ENCODE results near the gene KLHL1. TPM values are rescaled to one million over a fixed set of nuclear protein-coding genes. Genes with fewer than 3 reads are reported as not detected.

KLHL1 gene
- polyA plus RNA-seq, 1 donor from 2014 or later = 15.5 TPM

DNA sequence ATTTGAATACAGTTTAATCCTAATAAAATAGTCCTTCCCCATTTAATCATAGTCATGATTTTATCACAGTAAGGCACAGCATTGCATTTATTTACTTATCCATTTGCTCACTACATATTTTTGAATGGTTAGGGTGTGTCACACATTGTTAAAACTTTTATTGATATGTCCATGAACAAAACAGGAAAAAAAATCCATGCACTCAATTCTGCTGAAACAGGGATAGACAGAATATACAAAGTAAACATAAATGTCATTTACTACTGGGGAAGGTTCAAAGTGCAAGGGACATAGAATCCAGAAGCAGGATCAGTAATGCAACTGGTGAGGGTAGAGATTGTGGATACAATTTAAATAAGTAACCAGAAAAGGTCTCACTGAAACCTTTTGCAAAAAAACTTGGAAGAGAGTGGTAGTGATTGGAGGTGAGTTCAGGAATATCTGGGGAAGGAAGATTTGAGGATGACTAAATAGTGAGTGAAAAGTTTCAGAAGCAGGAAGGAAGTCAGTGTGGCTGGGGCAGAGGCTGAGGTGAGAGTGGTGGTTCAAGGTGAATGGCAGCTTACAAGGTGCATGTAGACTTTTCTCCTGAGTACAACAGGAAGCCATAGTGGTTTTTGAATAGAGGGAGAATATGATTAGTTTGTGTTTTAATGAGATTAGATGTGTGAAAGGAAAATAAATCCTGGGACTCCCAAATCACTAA, 387.8 kb downstream of the KLHL1 start:
- Histone ChIP-seq H3K27me3 (ENCODE audit: insufficient read depth, low read depth, low read length) (no peaks in the 10 kb centered on the region), H4K20me1 (ENCODE audit: insufficient read depth) (no peaks in the 10 kb centered on the region), H3F3A (ENCODE audit: insufficient read depth, low read length, poor library complexity, severe bottlenecking) (no peaks in the 10 kb centered on the region), H3K27ac (ENCODE audit: low read length) (no peak overlapping the region), H3K4me3 (ENCODE audit: low read length) (no peak overlapping the region), H3K9me2 (ENCODE audit: insufficient read depth, low read length) (no peaks in the 10 kb centered on the region), H3K36me3 (ENCODE audit: insufficient read depth, low read length) (no peaks in the 10 kb centered on the region), H3K79me2 (replicated peaks; ENCODE audit: insufficient read depth, low read length) (no peaks in the 10 kb centered on the region), H3K9ac (ENCODE audit: low read length) (no peak overlapping the region), H3K9me3 (ENCODE audit: low read length) (no peaks in the 10 kb centered on the region), H2AFZ (ENCODE audit: low read depth, low read length) (no peak overlapping the region), H3K4me2 (ENCODE audit: low read length) (no peak overlapping the region)
- TF ChIP-seq EP300 (conservative IDR thresholded peaks at IDR 0.05; ENCODE audit: poor library complexity, severe bottlenecking) (no peak), TAF1 (IDR thresholded peaks at IDR 0.05; ENCODE audit: low read depth) (no peak)

DNA sequence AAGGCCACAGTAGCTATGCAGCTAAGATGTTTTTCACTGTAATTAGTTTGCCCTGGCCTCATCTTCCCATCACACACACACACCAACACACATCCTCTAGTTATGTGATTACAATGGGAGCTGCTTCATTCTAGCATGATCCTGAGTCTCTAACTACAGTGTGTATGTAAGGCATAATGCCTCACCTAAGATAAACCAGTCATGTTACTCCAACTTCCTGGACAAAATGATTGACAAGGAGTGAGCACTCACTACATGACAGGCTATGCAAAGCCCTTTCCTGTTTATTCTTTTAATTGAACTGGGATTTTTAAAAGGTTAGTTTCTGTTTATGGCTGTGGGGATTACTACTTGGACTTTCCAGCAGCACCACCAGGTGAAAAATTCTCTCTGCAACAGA, 401.4 kb downstream of the KLHL1 start:
- H3F3A ChIP-seq (ENCODE audit: insufficient read depth, low read length, poor library complexity, severe bottlenecking) = no peaks in the 10 kb centered on the region
- H3K4me3 ChIP-seq (ENCODE audit: low read length) = no peak overlapping the region
- no peak overlapping the region for H3K27ac ChIP-seq (ENCODE audit: low read length)
- H3K9ac ChIP-seq (ENCODE audit: low read length) = no peak overlapping the region
- no peaks in the 10 kb centered on the region for H3K9me3 ChIP-seq (ENCODE audit: low read length)
- H3K27me3 ChIP-seq (ENCODE audit: insufficient read depth, low read depth, low read length) = no peaks in the 10 kb centered on the region
- TF ChIP-seq TAF1 (IDR thresholded peaks at IDR 0.05; ENCODE audit: low read depth) = no peak
- TF ChIP-seq, protein P1, sequence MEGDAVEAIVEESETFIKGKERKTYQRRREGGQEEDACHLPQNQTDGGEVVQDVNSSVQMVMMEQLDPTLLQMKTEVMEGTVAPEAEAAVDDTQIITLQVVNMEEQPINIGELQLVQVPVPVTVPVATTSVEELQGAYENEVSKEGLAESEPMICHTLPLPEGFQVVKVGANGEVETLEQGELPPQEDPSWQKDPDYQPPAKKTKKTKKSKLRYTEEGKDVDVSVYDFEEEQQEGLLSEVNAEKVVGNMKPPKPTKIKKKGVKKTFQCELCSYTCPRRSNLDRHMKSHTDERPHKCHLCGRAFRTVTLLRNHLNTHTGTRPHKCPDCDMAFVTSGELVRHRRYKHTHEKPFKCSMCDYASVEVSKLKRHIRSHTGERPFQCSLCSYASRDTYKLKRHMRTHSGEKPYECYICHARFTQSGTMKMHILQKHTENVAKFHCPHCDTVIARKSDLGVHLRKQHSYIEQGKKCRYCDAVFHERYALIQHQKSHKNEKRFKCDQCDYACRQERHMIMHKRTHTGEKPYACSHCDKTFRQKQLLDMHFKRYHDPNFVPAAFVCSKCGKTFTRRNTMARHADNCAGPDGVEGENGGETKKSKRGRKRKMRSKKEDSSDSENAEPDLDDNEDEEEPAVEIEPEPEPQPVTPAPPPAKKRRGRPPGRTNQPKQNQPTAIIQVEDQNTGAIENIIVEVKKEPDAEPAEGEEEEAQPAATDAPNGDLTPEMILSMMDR (IDR thresholded peaks at IDR 0.05; ENCODE audit: poor library complexity, severe bottlenecking) = no peak
- no peak overlapping the region for H2AFZ ChIP-seq (ENCODE audit: low read depth, low read length)
- H3K4me2 ChIP-seq (ENCODE audit: low read length) = no peak overlapping the region
- H3K9me2 ChIP-seq (ENCODE audit: insufficient read depth, low read length) = no peaks in the 10 kb centered on the region
- H3K36me3 ChIP-seq (ENCODE audit: insufficient read depth, low read length) = no peaks in the 10 kb centered on the region
- H4K20me1 ChIP-seq (ENCODE audit: insufficient read depth) = no peaks in the 10 kb centered on the region
- no peaks in the 10 kb centered on the region for H3K79me2 ChIP-seq (replicated peaks; ENCODE audit: insufficient read depth, low read length)

DNA sequence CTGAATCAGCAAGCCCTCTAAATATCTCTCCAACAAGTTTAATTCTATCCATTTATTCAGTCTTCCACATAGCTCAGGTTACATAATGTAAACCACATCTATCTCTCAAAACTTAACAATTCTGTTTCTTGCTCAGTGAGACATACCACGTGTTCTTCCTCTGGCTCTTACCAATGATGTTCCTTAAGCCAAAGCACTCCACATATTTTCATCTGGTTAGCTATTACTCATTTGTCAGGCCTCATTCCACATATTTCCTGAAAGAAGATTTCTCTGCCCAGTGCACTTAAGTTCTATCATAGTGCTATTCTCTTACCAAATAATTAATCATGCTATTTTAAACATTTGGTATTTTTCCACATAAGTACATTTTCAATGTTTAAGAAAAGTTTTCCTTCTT, 403.9 kb downstream of the KLHL1 start:
- Histone ChIP-seq H3K79me2 (replicated peaks; ENCODE audit: insufficient read depth, low read length) (no peaks in the 10 kb centered on the region), H3K27me3 (ENCODE audit: insufficient read depth, low read depth, low read length) (no peaks in the 10 kb centered on the region), H3K9me3 (ENCODE audit: low read length) (no peaks in the 10 kb centered on the region), H3K9me2 (ENCODE audit: insufficient read depth, low read length) (no peaks in the 10 kb centered on the region), H3F3A (ENCODE audit: insufficient read depth, low read length, poor library complexity, severe bottlenecking) (no peaks in the 10 kb centered on the region), H2AFZ (ENCODE audit: low read depth, low read length) (no peak overlapping the region), H4K20me1 (ENCODE audit: insufficient read depth) (no peaks in the 10 kb centered on the region), H3K4me2 (ENCODE audit: low read length) (no peak overlapping the region), H3K9ac (ENCODE audit: low read length) (no peak overlapping the region), H3K4me3 (ENCODE audit: low read length) (no peak overlapping the region), H3K36me3 (ENCODE audit: insufficient read depth, low read length) (no peaks in the 10 kb centered on the region), H3K27ac (ENCODE audit: low read length) (no peak overlapping the region)
- TF ChIP-seq, protein P2, sequence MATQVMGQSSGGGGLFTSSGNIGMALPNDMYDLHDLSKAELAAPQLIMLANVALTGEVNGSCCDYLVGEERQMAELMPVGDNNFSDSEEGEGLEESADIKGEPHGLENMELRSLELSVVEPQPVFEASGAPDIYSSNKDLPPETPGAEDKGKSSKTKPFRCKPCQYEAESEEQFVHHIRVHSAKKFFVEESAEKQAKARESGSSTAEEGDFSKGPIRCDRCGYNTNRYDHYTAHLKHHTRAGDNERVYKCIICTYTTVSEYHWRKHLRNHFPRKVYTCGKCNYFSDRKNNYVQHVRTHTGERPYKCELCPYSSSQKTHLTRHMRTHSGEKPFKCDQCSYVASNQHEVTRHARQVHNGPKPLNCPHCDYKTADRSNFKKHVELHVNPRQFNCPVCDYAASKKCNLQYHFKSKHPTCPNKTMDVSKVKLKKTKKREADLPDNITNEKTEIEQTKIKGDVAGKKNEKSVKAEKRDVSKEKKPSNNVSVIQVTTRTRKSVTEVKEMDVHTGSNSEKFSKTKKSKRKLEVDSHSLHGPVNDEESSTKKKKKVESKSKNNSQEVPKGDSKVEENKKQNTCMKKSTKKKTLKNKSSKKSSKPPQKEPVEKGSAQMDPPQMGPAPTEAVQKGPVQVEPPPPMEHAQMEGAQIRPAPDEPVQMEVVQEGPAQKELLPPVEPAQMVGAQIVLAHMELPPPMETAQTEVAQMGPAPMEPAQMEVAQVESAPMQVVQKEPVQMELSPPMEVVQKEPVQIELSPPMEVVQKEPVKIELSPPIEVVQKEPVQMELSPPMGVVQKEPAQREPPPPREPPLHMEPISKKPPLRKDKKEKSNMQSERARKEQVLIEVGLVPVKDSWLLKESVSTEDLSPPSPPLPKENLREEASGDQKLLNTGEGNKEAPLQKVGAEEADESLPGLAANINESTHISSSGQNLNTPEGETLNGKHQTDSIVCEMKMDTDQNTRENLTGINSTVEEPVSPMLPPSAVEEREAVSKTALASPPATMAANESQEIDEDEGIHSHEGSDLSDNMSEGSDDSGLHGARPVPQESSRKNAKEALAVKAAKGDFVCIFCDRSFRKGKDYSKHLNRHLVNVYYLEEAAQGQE (IDR thresholded peaks at IDR 0.05; ENCODE audit: borderline replicate concordance) = no peak
- TF ChIP-seq RAD21 (conservative IDR thresholded peaks at IDR 0.05) (no peak), SMC3 (conservative IDR thresholded peaks at IDR 0.05; ENCODE audit: poor library complexity) (no peak), TAF1 (IDR thresholded peaks at IDR 0.05; ENCODE audit: low read depth) (no peak), MXI1 (conservative IDR thresholded peaks at IDR 0.05; ENCODE audit: poor library complexity, severe bottlenecking) (no peak), EP300 (conservative IDR thresholded peaks at IDR 0.05; ENCODE audit: poor library complexity, severe bottlenecking) (no peak), EZH2 (IDR thresholded peaks at IDR 0.05; ENCODE audit: borderline replicate concordance, insufficient read depth, low read length, poor library complexity, severe bottlenecking) (no peak), POLR2AphosphoS5 (IDR thresholded peaks at IDR 0.05) (no peak)
- TF ChIP-seq, protein P1 (IDR thresholded peaks at IDR 0.05; ENCODE audit: poor library complexity, severe bottlenecking) = no peak

Data from neural cell (in vitro differentiated cells).